K562 (cell line): Measurements from ENCODE around the gene PLAAT4. TPM values are rescaled to one million over a fixed set of nuclear protein-coding genes. Genes with fewer than 3 reads are reported as not detected.
A peak's percentile ranks its signal among the peaks of the same experiment; 100 is the strongest.

Source experiments
- BCOR ChIP-seq: fragments of 450-650 bp; IDR thresholded peaks from 2 replicates; pipeline ENCODE4 v1.6.1; 2016
- CREM ChIP-seq: IDR thresholded peaks from 2 replicates; pipeline ENCODE4 v1.6.1; 2014; ENCODE audit warnings: antibody characterized with exemption, low read depth
- CXXC5 ChIP-seq: fragments of 250-450 bp; sonication (Bioruptor Pico); IDR thresholded peaks from 2 replicates; pipeline ENCODE4 v1.8.0; 2022; ENCODE audit warnings: inconsistent platforms, mild to moderate bottlenecking, moderate library complexity
- ETS2 ChIP-seq: IDR thresholded peaks from 2 replicates; pipeline ENCODE4 v1.6.1; 2016; ENCODE audit warnings: borderline replicate concordance, missing genetic modification characterization, mild to moderate bottlenecking, moderate library complexity, missing compliant biosample characterization; ENCODE audit not compliant: poor library complexity, severe bottlenecking
- HBP1 ChIP-seq: fragments of 450-650 bp; formaldehyde crosslinking; IDR thresholded peaks from 2 replicates; pipeline ENCODE4 v1.4.0; 2022; ENCODE audit warnings: missing genetic modification characterization
- HMBOX1 ChIP-seq: sonication (generic); IDR thresholded peaks from 2 replicates; pipeline ENCODE4 v1.6.1; 2016
- MITF ChIP-seq: IDR thresholded peaks from 2 replicates; pipeline ENCODE4 v1.6.1; 2014; ENCODE audit warnings: antibody characterized with exemption
- MTA2 ChIP-seq: fragments of 450-650 bp; IDR thresholded peaks from 2 replicates; pipeline ENCODE4 v1.6.1; 2016; ENCODE audit warnings: low read depth
- NFE2 ChIP-seq: IDR thresholded peaks from 2 replicates; pipeline ENCODE4 v1.6.1; 2014; ENCODE audit warnings: antibody characterized with exemption, low read depth
- POLR2B ChIP-seq: fragments of 450-650 bp; IDR thresholded peaks from 2 replicates; pipeline ENCODE4 v1.6.1; 2018; ENCODE audit warnings: low read depth; ENCODE audit not compliant: partially characterized antibody
- RNF2 ChIP-seq: sonication (generic); IDR thresholded peaks from 2 replicates; pipeline ENCODE4 v1.6.1; 2016
- SMARCA5 ChIP-seq: fragments of 450-650 bp; IDR thresholded peaks from 2 replicates; pipeline ENCODE4 v1.6.1; 2016
- VEZF1 ChIP-seq: fragments of 200-800 bp; sonication (Bioruptor generic); IDR thresholded peaks from 2 replicates; pipeline ENCODE4 v1.6.1; 2017; ENCODE audit warnings: missing genetic modification characterization, missing compliant biosample characterization
- ZMIZ1 ChIP-seq, 2 experiments: fragments of 150-350 bp in 1 of 2; IDR thresholded peaks; 2 replicates each; pipeline ENCODE4 v1.6.1; 2012 to 2016; ENCODE audit warnings: low read depth in 2 of 2, low read length in 2 of 2, mild to moderate bottlenecking in 1 of 2, moderate library complexity in 1 of 2
- ZNF124 ChIP-seq: sonication (generic); formaldehyde crosslinking; IDR thresholded peaks from 2 replicates; pipeline ENCODE4 v1.8.1; 2022; ENCODE audit warnings: missing genetic modification reagents
- ZNF23 ChIP-seq: fragments of 250-450 bp; sonication (Bioruptor Pico); IDR thresholded peaks from 2 replicates; pipeline ENCODE4 v1.4.0; 2020; ENCODE audit warnings: mild to moderate bottlenecking
- ZNF639 ChIP-seq, 2 experiments: fragments of 200-800 bp in 1 of 2; sonication (Bioruptor generic) in 1 of 2; sonication (generic) in 1 of 2; formaldehyde crosslinking in 1 of 2; IDR thresholded peaks in 1 of 2; conservative IDR thresholded peaks in 1 of 2; 2 replicates each; pipeline versions ENCODE4 v1.5.0 to v1.6.1; 2016 to 2020; ENCODE audit warnings: missing compliant biosample characterization in 1 of 2, missing genetic modification characterization in 1 of 2, missing genetic modification reagents in 1 of 2
- polyA plus RNA-seq, 8 experiments: library from polyadenylated mRNA; depleted of rRNA in 4 of 8; stranded (reverse) in 5 of 8; unstranded in 3 of 8; fragments of >200 nt; fragmentation: Nextera tagmentation in 2 of 8; fragmentation: Illumina TruSeq in 1 of 8; extraction: Ambion mirVana in 2 of 8; extraction: Trizol in 1 of 8; gene quantifications; 2 replicates each; pipeline versions ENCODE4 v1.2.1 to v1.2.3, GENCODE V29; 2011 to 2014; ENCODE audit warnings: inconsistent platforms in 1 of 8, missing spikeins in 1 of 8
- total RNA-seq, 7 experiments: library from RNA; depleted of rRNA in 6 of 7; stranded (reverse); fragments of >200 nt in 6 of 7; fragmentation: Illumina TruSeq in 2 of 7; extraction: Trizol in 2 of 7; gene quantifications; 2 replicates each; pipeline versions ENCODE4 v1.2.1 to v1.2.3, GENCODE V29; 2011 to 2021; ENCODE audit warnings: low replicate concordance in 1 of 7

PLAAT4 gene
- total and polyA plus RNA-seq, 9 of the 15 experiments (the other 6 are each of a cell fraction or from before 2014, with no cell fraction given): 0.54 to 3.0 (median 1.3) TPM; not detected in 1

- TF ChIP-seq POLR2B (no peak), CREM (0 out of 2 replicates have a peak, but pooled peaks have one; percentile 23), VEZF1 (peak; percentile 12; the same call in 1 of the 2 replicates), MTA2 (peak; percentile 88), HBP1 (CRISPR knock-in tag) (no peak), ZNF23 (CRISPR knock-in tag) (no peak), CXXC5 (CRISPR knock-in tag) (peak; percentile 38; the same call in 1 of the 2 replicates), RNF2 (peak; percentile 46; the same call in 1 of the 2 replicates), SMARCA5 (0 out of 2 replicates have a peak, but pooled peaks have one; percentile 3), ETS2 (no peak), ZMIZ1 (IDR thresholded peaks at IDR 0.05; ENCODE audit: low read depth in 2 of 2, low read length in 2 of 2) (peak in 1 of 2 experiments; percentile 88; a peak in 2 of 4 replicates), BCOR (peak; percentile 66), ZNF639 (CRISPR knock-in tag; conservative IDR thresholded peaks at IDR 0.05 in 1 of 2, IDR thresholded peaks at IDR 0.05 in 1 of 2) (no peak; a peak in 1 of 4 replicates), MITF (peak; percentile 72; the same call in 1 of the 2 replicates), NFE2 (peak; percentile 39; the same call in 1 of the 2 replicates), ZNF124 (CRISPR knock-in tag) (no peak), HMBOX1 (peak; percentile 83)
Observed at GRCh38 chr11:63517156-63517555, 19.5 kb upstream of the PLAAT4 start (continued).
